ENCODE data around the gene OMA1. TPM values are rescaled to one million over a fixed set of nuclear protein-coding genes. Genes with fewer than 3 reads are reported as not detected.
"Not testable (repeated sequence)": the region's sequence is repeated elsewhere in the genome, so short reads cannot be mapped to it uniquely, and the experiment has no call there.

Gene OMA1
- total RNA-seq, 4 donors from 2014 or later, result 17.9 to 31.5 (median 27.8) TPM

DNA sequence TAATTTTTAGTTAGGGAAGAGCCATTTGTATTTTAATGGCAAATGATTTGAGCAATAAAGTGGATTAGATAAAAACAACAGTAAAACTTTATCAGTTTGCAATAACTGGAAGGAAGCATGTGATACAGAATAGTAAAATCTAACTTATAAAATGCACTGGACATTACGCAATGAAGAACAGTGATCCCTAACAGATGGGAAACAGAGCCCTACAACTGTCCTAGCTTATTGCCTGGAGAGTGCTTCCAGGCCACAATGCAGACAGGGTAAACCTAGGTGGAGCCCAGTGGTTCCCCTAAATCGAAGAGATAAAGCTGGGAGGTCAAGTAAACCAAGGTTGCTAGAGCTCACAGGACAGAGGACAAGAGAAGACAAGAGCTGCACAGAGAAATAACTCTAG lies 7.0 kb downstream of the OMA1 start:
- Histone ChIP-seq H3K9me3 (no peaks in the 10 kb centered on the region), H3K36me3 (no peaks in the 10 kb centered on the region), H3K4me3 (no peak overlapping the region), H3K27me3 (no peaks in the 10 kb centered on the region), H3K4me1 (peaks cover 2% of the 10 kb centered on the region), H3K27ac (no peak overlapping the region)
- 79% methylated on average over 2 of the region's 2 CpGs for WGBS
- no peak for TF ChIP-seq POLR2AphosphoS5 (IDR thresholded peaks at IDR 0.05)
- TF ChIP-seq, protein P1, sequence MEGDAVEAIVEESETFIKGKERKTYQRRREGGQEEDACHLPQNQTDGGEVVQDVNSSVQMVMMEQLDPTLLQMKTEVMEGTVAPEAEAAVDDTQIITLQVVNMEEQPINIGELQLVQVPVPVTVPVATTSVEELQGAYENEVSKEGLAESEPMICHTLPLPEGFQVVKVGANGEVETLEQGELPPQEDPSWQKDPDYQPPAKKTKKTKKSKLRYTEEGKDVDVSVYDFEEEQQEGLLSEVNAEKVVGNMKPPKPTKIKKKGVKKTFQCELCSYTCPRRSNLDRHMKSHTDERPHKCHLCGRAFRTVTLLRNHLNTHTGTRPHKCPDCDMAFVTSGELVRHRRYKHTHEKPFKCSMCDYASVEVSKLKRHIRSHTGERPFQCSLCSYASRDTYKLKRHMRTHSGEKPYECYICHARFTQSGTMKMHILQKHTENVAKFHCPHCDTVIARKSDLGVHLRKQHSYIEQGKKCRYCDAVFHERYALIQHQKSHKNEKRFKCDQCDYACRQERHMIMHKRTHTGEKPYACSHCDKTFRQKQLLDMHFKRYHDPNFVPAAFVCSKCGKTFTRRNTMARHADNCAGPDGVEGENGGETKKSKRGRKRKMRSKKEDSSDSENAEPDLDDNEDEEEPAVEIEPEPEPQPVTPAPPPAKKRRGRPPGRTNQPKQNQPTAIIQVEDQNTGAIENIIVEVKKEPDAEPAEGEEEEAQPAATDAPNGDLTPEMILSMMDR (IDR thresholded peaks at IDR 0.05), result no peak
- no peak for TF ChIP-seq EP300 (IDR thresholded peaks at IDR 0.05)
- no peak for TF ChIP-seq POLR2A (IDR thresholded peaks at IDR 0.05)
- no peak for DNase-seq (ENCODE audit: low spot score in 2 of 2)

DNA sequence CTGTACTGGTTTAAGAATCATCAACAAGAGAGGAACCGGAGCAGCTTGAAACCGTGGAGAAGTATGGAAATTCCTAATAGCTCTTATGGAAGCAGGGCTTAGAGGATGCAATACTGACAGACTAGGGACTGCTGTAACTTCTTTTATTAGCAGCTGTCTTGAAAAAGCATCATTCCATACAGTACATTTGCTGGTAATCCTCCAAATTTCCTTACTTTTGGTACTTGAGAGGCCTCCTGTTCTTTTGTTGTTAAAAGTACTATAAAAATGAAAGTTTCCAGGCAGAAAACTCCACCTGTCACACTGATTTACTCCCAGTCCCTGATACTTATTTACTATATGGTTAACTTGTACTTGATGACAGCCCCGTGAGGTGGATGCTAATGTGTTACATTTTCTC lies 7.7 kb downstream of the OMA1 start:
- H3K4me1 ChIP-seq, result no peaks in the 10 kb centered on the region
- H3K9me3 ChIP-seq, result no peaks in the 10 kb centered on the region
- H3K27me3 ChIP-seq, result no peaks in the 10 kb centered on the region
- H3K36me3 ChIP-seq, result no peaks in the 10 kb centered on the region
- TF ChIP-seq EP300 (IDR thresholded peaks at IDR 0.05), result no peak
- no peak for TF ChIP-seq POLR2A (IDR thresholded peaks at IDR 0.05)
- TF ChIP-seq, protein P1 (IDR thresholded peaks at IDR 0.05), result no peak
- no peak for TF ChIP-seq POLR2AphosphoS5 (IDR thresholded peaks at IDR 0.05)
- no peak overlapping the region for H3K4me3 ChIP-seq
- 87% methylated on average over 3 of the region's 3 CpGs for WGBS
- no peak overlapping the region for H3K27ac ChIP-seq
- DNase-seq (ENCODE audit: low spot score in 2 of 2), result no peak

DNA sequence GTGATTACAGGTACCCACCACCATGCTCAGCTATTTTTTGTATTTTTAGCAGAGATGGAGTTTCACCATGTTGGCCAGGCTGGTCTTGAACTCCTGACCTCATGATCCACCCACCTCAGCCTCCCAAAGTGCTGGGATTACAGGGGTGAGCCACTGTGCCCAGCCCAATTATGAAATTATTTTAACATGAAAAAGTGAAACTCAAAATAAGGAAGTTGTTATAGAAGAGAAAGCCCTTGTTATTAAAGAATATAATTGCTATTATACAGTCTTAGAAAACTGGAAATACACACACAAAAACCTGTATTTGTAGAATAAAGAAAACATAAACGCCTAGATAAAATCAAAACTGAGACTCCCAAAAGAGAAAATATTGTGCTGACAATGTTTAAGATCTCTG lies 14.7 kb downstream of the OMA1 start:
- H3K27ac ChIP-seq; H3K36me3 ChIP-seq; H3K9me3 ChIP-seq; H3K4me3 ChIP-seq; H3K27me3 ChIP-seq; H3K4me1 ChIP-seq; DNase-seq (ENCODE audit: low spot score in 2 of 2): not testable (repeated sequence)
- WGBS, result 85% methylated on average over 1 of the region's 1 CpG

DNA sequence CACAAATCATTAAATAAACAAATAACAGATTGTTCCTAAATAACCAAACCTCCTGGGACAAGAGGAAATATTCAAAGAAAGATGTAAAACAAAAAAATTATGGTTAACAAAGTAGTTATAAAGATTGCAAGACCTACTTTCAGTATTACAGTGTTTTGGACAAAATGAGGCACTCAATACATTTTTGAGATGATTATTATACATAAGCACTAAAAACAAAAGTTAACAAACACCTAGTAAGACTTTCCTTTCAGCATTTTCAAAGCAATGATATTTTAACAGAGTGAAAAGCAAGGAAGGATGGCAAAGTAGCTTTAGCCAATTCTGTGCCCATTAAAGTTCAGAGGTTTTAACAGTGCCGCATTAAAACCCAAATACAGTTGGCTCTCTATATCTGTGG lies 17.2 kb downstream of the OMA1 start:
- 95% methylated on average over 1 of the region's 1 CpG for WGBS
- TF ChIP-seq POLR2AphosphoS5 (IDR thresholded peaks at IDR 0.05), result no peak
- TF ChIP-seq, protein P1 (IDR thresholded peaks at IDR 0.05), result no peak
- no peak for TF ChIP-seq EP300 (IDR thresholded peaks at IDR 0.05)
- TF ChIP-seq POLR2A (IDR thresholded peaks at IDR 0.05), result no peak
- Histone ChIP-seq H3K9me3 (no peaks in the 10 kb centered on the region), H3K36me3 (peaks cover 2% of the 10 kb centered on the region), H3K4me1 (peaks cover 5% of the 10 kb centered on the region), H3K4me3 (no peak overlapping the region), H3K27ac (no peak overlapping the region), H3K27me3 (no peaks in the 10 kb centered on the region)
- DNase-seq (ENCODE audit: low spot score in 2 of 2), result no peak

DNA sequence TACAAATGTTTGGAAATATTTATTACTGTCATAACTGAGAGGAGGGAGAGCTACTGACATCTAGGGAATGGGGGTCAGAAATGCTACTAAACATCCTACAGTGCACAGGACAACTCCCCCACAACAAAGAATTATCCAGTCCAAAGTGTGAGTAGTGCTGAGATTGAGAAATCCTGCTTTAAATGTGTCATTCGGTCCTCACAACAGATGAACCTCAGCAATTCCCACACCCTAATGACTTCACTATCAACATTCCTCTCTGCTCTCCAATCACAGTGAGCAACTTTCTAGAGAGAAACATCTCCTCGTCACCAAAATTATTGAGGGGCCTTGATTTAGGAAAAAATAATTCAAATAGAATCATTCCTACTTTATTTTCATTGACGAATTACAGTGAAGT lies 18.0 kb downstream of the OMA1 start:
- DNase-seq (ENCODE audit: low spot score in 2 of 2), result no peak
- H3K4me1 ChIP-seq, result peaks cover 5% of the 10 kb centered on the region
- no peaks in the 10 kb centered on the region for H3K27me3 ChIP-seq
- no peak overlapping the region for H3K4me3 ChIP-seq
- H3K27ac ChIP-seq, result no peak overlapping the region
- H3K9me3 ChIP-seq, result no peaks in the 10 kb centered on the region
- TF ChIP-seq POLR2A (IDR thresholded peaks at IDR 0.05) (no peak), POLR2AphosphoS5 (IDR thresholded peaks at IDR 0.05) (no peak), EP300 (IDR thresholded peaks at IDR 0.05) (no peak)
- TF ChIP-seq, protein P1 (IDR thresholded peaks at IDR 0.05), result no peak
- WGBS, result 62% methylated on average over 3 of the region's 3 CpGs
- peaks cover 8% of the 10 kb centered on the region for H3K36me3 ChIP-seq

DNA sequence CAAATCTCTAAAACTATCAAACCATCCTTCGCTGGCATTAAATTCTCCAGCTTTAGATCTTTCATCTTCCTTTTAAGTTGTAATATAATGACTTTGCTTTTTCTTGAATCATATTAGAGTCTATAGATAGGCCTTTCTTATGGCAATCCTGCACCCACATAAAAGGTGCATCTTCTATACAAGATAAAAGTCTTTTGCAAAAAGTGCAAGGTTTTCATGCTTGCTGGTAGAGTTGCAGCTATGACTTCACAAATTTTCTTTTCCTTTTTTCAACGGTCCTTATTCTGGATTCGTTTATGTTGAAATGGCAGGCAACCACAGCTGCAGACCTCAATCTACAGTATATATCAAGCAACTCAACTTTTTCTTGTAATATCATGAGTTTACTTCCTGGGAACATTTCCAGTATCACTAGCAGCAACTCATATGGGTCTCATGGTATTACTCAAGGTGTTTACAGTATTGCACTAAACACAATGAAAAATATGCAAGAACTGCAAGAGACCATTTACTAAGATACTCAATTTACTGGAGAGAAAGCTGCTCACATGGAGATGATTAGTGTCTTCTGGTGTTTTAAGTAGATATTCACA lies 22.1 kb downstream of the OMA1 start:
- no peak overlapping the region for H3K4me3 ChIP-seq
- no peaks in the 10 kb centered on the region for H3K9me3 ChIP-seq
- TF ChIP-seq, protein P1 (IDR thresholded peaks at IDR 0.05), result no peak
- TF ChIP-seq POLR2A (IDR thresholded peaks at IDR 0.05) (no peak), EP300 (IDR thresholded peaks at IDR 0.05) (no peak), POLR2AphosphoS5 (IDR thresholded peaks at IDR 0.05) (no peak)
- 69% methylated on average over 3 of the region's 3 CpGs for WGBS
- peaks cover 12% of the 10 kb centered on the region for H3K36me3 ChIP-seq
- no peaks in the 10 kb centered on the region for H3K27me3 ChIP-seq
- H3K4me1 ChIP-seq, result peaks cover 5% of the 10 kb centered on the region
- H3K27ac ChIP-seq, result no peak overlapping the region
- DNase-seq (ENCODE audit: low spot score in 2 of 2), result no peak
